GM13976 (cell line): ENCODE measurements around the gene TGFB1.
"Not testable (repeated sequence)": the region's sequence is repeated elsewhere in the genome, so short reads cannot be mapped to it uniquely, and the experiment has no call there.

Experiments
- DNase-seq: peaks from one replicate; pipeline ENCODE4 v3.0.0; 2012; ENCODE audit warnings: low spot score
- CTCF ChIP-seq: IDR thresholded peaks from 2 replicates; pipeline ENCODE4 v1.5.1; 2012; ENCODE audit warnings: borderline replicate concordance, mild to moderate bottlenecking; ENCODE audit not compliant: insufficient read depth; ENCODE audit errors: extremely low read depth, missing control alignments, control extremely low read depth
- in situ Hi-C: fragments of 300-500 bp; cut with MboI; formaldehyde crosslinking; loops from one replicate; pipeline ENCODE4 v1.12.0; 2022; ENCODE audit warnings: low sequenced_read_pairs, mixed read lengths, inconsistent platforms; ENCODE audit not compliant: unreplicated experiment

Gene TGFB1

GRCh38 chr19:41398050-41398418 is 44.3 kb upstream of the TGFB1 start:
- TF ChIP-seq CTCF: no peak
- in situ Hi-C loops: no loop called here
- no peak for DNase-seq

GRCh38 chr19:41397086-41398049 is 43.6 kb upstream of the TGFB1 start, which contains the start of the genes BCKDHA and EXOSC5:
BCKDHA (plus strand) TSS chr19:41397818; CDS start chr19:41397828, 10 bp downstream.
EXOSC5 (minus strand) TSS chr19:41397359; CDS start chr19:41397328, 31 bp downstream.
- no peak for TF ChIP-seq CTCF
- DNase-seq: peak; percentile 98
- in situ Hi-C loops: no loop called here

GRCh38 chr19:41395355-41395754 is 41.6 kb upstream of the TGFB1 start:
- in situ Hi-C loops: no loop called here

GRCh38 chr19:41392775-41393174 is 39.1 kb upstream of the TGFB1 start:
- no peak for TF ChIP-seq CTCF
- no peak for DNase-seq

More at GRCh38 chr19:41395355-41395754, 41.6 kb upstream of the TGFB1 start:
- TF ChIP-seq CTCF: no peak
- no peak for DNase-seq

GRCh38 chr19:41391618-41392017 is 37.9 kb upstream of the TGFB1 start:
- in situ Hi-C loops: no loop called here
- TF ChIP-seq CTCF: no peak
- no peak for DNase-seq

More at GRCh38 chr19:41392775-41393174, 39.1 kb upstream of the TGFB1 start:
- in situ Hi-C loops: no loop called here

- no peak for DNase-seq
- in situ Hi-C loops: no loop called here
- no peak for TF ChIP-seq CTCF
Observed at GRCh38 chr19:41386442-41386841, 32.7 kb upstream of the TGFB1 start.

- TF ChIP-seq CTCF: no peak
- in situ Hi-C loops: no loop called here
- no peak for DNase-seq
Observed at GRCh38 chr19:41384351-41384750, 30.6 kb upstream of the TGFB1 start.

- DNase-seq, in situ Hi-C loops: not testable (repeated sequence)
Observed at GRCh38 chr19:41381536-41381935, 27.8 kb upstream of the TGFB1 start.
